ENCODE data around the gene IL9. TPM values are rescaled to one million over a fixed set of nuclear protein-coding genes. Genes with fewer than 3 reads are reported as not detected.

The IL9 gene
- total RNA-seq, 1 donor from 2014 or later = not detected

DNA sequence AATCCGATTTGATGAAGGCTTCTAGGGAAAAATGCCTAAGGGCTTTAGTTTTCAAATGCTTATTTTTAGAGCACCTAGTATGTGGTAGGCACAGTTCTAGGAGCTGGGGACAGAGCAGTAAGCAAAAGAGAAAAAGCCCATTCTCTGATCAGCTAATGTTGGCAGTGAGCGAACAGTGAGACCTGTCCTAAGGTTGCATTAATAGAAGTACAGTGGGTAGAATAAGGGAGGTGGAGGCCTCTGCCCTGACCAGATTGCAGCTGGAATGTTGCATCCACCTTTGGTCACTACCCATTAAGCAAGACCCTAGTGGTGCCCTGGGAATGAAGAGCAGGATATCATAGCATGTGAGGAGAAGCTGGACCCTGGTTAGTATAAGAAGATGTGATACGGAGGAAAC is 20.1 kb downstream of the IL9 start:
- intact Hi-C loops (cut with DNase I) = no loop called here
- no peak for ATAC-seq
- no peaks in the 10 kb centered on the region for H3K9me3 ChIP-seq
- H3K4me3 ChIP-seq = no peak overlapping the region
- peaks cover 7% of the 10 kb centered on the region for H3K27me3 ChIP-seq
- no peak for DNase-seq
- no peak overlapping the region for H3K27ac ChIP-seq
- H3K36me3 ChIP-seq = no peaks in the 10 kb centered on the region
- no peak for TF ChIP-seq CTCF (IDR thresholded peaks at IDR 0.05)
- H3K4me1 ChIP-seq = no peaks in the 10 kb centered on the region

GRCh38 chr5:135874461-135874860 is 21.2 kb downstream of the IL9 start:
- DNase-seq (no peak), ATAC-seq (no peak)
- H3K4me1 ChIP-seq = no peaks in the 10 kb centered on the region
- intact Hi-C loops (cut with DNase I) = no loop called here
- H3K27ac ChIP-seq = no peak overlapping the region
- H3K9me3 ChIP-seq = no peaks in the 10 kb centered on the region
- no peak overlapping the region for H3K4me3 ChIP-seq
- no peaks in the 10 kb centered on the region for H3K36me3 ChIP-seq
- H3K27me3 ChIP-seq = peaks cover 7% of the 10 kb centered on the region
- TF ChIP-seq CTCF (IDR thresholded peaks at IDR 0.05) = no peak

DNA sequence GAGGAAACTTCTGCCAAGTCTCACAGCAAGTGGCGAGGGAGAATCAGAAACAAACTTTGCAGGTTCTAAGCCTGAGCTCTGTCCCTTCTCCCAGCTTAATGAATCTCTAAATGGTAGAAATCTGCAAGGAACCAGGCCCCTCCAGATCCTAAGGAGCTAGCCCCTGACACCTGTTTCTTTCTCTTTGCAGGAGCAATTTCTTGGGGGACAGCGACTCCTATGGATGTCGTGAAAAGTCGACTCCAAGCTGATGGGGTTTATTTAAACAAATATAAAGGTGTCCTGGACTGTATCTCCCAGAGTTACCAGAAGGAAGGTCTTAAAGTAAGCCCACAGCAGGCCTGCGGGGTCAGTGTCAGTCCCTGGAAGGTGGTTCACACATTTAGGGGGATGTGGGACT is 21.8 kb downstream of the IL9 start:
- intact Hi-C loops (cut with DNase I) = no loop called here
- no peak overlapping the region for H3K4me3 ChIP-seq
- peaks cover 7% of the 10 kb centered on the region for H3K27me3 ChIP-seq
- H3K4me1 ChIP-seq = no peaks in the 10 kb centered on the region
- H3K36me3 ChIP-seq = no peaks in the 10 kb centered on the region
- no peak overlapping the region for H3K27ac ChIP-seq
- TF ChIP-seq CTCF (IDR thresholded peaks at IDR 0.05) = no peak
- no peak for DNase-seq
- ATAC-seq = no peak
- no peaks in the 10 kb centered on the region for H3K9me3 ChIP-seq

- H3K27ac ChIP-seq = no peak overlapping the region
- TF ChIP-seq CTCF (IDR thresholded peaks at IDR 0.05) = no peak
- no peak for DNase-seq
- no peaks in the 10 kb centered on the region for H3K36me3 ChIP-seq
- ATAC-seq = peak; percentile 22
- H3K27me3 ChIP-seq = no peaks in the 10 kb centered on the region
- intact Hi-C loops (cut with DNase I) = no loop called here
- H3K9me3 ChIP-seq = no peaks in the 10 kb centered on the region
- no peak overlapping the region for H3K4me3 ChIP-seq
- H3K4me1 ChIP-seq = no peaks in the 10 kb centered on the region
These were observed 24.2 kb downstream of the IL9 start for GRCh38 chr5:135871268-135871915.

- H3K9me3 ChIP-seq = no peaks in the 10 kb centered on the region
These were observed 25.7 kb downstream of the IL9 start for GRCh38 chr5:135869935-135870334.

More at GRCh38 chr5:135869935-135870334, 25.7 kb downstream of the IL9 start:
- Histone ChIP-seq H3K27me3 (no peaks in the 10 kb centered on the region), H3K36me3 (no peaks in the 10 kb centered on the region), H3K4me1 (no peaks in the 10 kb centered on the region), H3K4me3 (no peak overlapping the region), H3K27ac (no peak overlapping the region)
- TF ChIP-seq CTCF (IDR thresholded peaks at IDR 0.05) = no peak
- DNase-seq = no peak
- intact Hi-C loops (cut with DNase I) = no loop called here
- ATAC-seq = no peak
